Neural cell (in vitro differentiated cells): ENCODE results near the gene S100A16. TPM values are rescaled to one million over a fixed set of nuclear protein-coding genes. Genes with fewer than 3 reads are reported as not detected.

Experiments used
- H2AFZ ChIP-seq: fragments of 200-600, 300-800 bp; sonication (generic), shearing (Covaris generic); 2 replicates; pipeline ENCODE4 v1.6.0; 2014; ENCODE audit warnings: low read depth, mild to moderate bottlenecking, antibody characterized with exemption, low read length, moderate library complexity
- H3F3A ChIP-seq: fragments of 200-600 bp; shearing (Covaris generic); 2 replicates; pipeline ENCODE4 v1.6.1; 2016; ENCODE audit warnings: mild to moderate bottlenecking, moderate library complexity, mixed read lengths, antibody characterized with exemption, low read length; ENCODE audit not compliant: insufficient read depth, poor library complexity, severe bottlenecking
- H3K27ac ChIP-seq: fragments of 200-600, 300-800 bp; sonication (generic), shearing (Covaris generic); 2 replicates; pipeline ENCODE4 v1.5.1; 2014; ENCODE audit warnings: mild to moderate bottlenecking, low read length, moderate library complexity
- H3K27me3 ChIP-seq: fragments of 300-800, 200-600 bp; sonication (generic), shearing (Covaris generic); 2 replicates; pipeline ENCODE4 v1.6.0; 2014; ENCODE audit warnings: mild to moderate bottlenecking, low read depth, low read length, moderate library complexity; ENCODE audit not compliant: insufficient read depth
- H3K36me3 ChIP-seq: fragments of 300-800, 200-600 bp; sonication (generic), shearing (Covaris generic); 2 replicates; pipeline ENCODE4 v1.5.1; 2014; ENCODE audit warnings: mild to moderate bottlenecking, antibody characterized with exemption, low read length, moderate library complexity; ENCODE audit not compliant: insufficient read depth
- H3K4me2 ChIP-seq: fragments of 300-800, 200-600 bp; sonication (generic), shearing (Covaris generic); 2 replicates; pipeline ENCODE4 v1.6.0; 2014; ENCODE audit warnings: mild to moderate bottlenecking, low read length
- H3K4me3 ChIP-seq: fragments of 300-800, 200-600 bp; sonication (generic), shearing (Covaris generic); 2 replicates; pipeline ENCODE4 v1.5.1; 2014; ENCODE audit warnings: mild to moderate bottlenecking, low read length, moderate library complexity
- H3K79me2 ChIP-seq: fragments of 200-600 bp; shearing (Covaris generic); replicated peaks from 2 replicates; pipeline ENCODE4 v1.6.0; 2014; ENCODE audit warnings: mild to moderate bottlenecking, low read length, moderate library complexity; ENCODE audit not compliant: insufficient read depth
- H3K9ac ChIP-seq: fragments of 300-800, 200-600 bp; sonication (generic), shearing (Covaris generic); 2 replicates; pipeline ENCODE4 v1.6.1; 2016; ENCODE audit warnings: mild to moderate bottlenecking, low read length, mixed read lengths
- H3K9me2 ChIP-seq: fragments of 200-600 bp; shearing (Covaris generic); 2 replicates; pipeline ENCODE4 v1.6.1; 2016; ENCODE audit warnings: mild to moderate bottlenecking, low read length, mixed read lengths; ENCODE audit not compliant: insufficient read depth
- H3K9me3 ChIP-seq: fragments of 200-600, 300-800 bp; sonication (generic), shearing (Covaris generic); 2 replicates; pipeline ENCODE4 v1.6.1; 2016; ENCODE audit warnings: mild to moderate bottlenecking, mixed run types, low read length, moderate library complexity, mixed read lengths
- H4K20me1 ChIP-seq: fragments of 200-600 bp; shearing (Covaris generic); 2 replicates; pipeline ENCODE4 v1.6.1; 2016; ENCODE audit warnings: mild to moderate bottlenecking, mixed run types; ENCODE audit not compliant: insufficient read depth
- EP300 ChIP-seq: fragments of 450-650 bp; conservative IDR thresholded peaks from 2 replicates; pipeline ENCODE4 v1.6.1; 2014; ENCODE audit warnings: antibody characterized with exemption, mild to moderate bottlenecking, moderate library complexity; ENCODE audit not compliant: poor library complexity, severe bottlenecking
- EZH2 ChIP-seq: fragments of 200-600, 300-800 bp; shearing (Covaris generic), sonication (generic); IDR thresholded peaks from 2 replicates; pipeline ENCODE4 v1.6.1; 2014; ENCODE audit warnings: antibody characterized with exemption, low read length, borderline replicate concordance, mild to moderate bottlenecking; ENCODE audit not compliant: insufficient read depth, poor library complexity, severe bottlenecking
- MXI1 ChIP-seq: fragments of 450-650 bp; conservative IDR thresholded peaks from 2 replicates; pipeline ENCODE4 v1.6.1; 2014; ENCODE audit warnings: antibody characterized with exemption, mild to moderate bottlenecking; ENCODE audit not compliant: poor library complexity, severe bottlenecking
- RAD21 ChIP-seq: fragments of 450-650 bp; conservative IDR thresholded peaks from 2 replicates; pipeline ENCODE4 v1.6.1; 2014; ENCODE audit warnings: antibody characterized with exemption, mild to moderate bottlenecking, moderate library complexity
- SMC3 ChIP-seq: fragments of 450-650 bp; conservative IDR thresholded peaks from 2 replicates; pipeline ENCODE4 v1.6.1; 2014; ENCODE audit warnings: antibody characterized with exemption, mild to moderate bottlenecking, moderate library complexity; ENCODE audit not compliant: poor library complexity
- TAF1 ChIP-seq: IDR thresholded peaks from 2 replicates; pipeline ENCODE4 v1.6.1; 2012; ENCODE audit warnings: low read depth
- polyA plus RNA-seq: library from polyadenylated mRNA; depleted of rRNA; stranded (reverse); fragments of >200 nt; gene quantifications from 2 replicates; pipeline ENCODE4 v1.2.3, GENCODE V29; 2014
- TF ChIP-seq, protein P1 (sequence below): IDR thresholded peaks from 2 replicates; pipeline ENCODE4 v1.6.1; 2012; ENCODE audit warnings: borderline replicate concordance
- TF ChIP-seq, protein P2 (sequence below): fragments of 450-650 bp; IDR thresholded peaks from 2 replicates; pipeline ENCODE4 v1.5.1; 2014; ENCODE audit warnings: antibody characterized with exemption, mild to moderate bottlenecking, moderate library complexity; ENCODE audit not compliant: poor library complexity, severe bottlenecking

S100A16 gene
- polyA plus RNA-seq, 1 donor from 2014 or later = not detected

DNA sequence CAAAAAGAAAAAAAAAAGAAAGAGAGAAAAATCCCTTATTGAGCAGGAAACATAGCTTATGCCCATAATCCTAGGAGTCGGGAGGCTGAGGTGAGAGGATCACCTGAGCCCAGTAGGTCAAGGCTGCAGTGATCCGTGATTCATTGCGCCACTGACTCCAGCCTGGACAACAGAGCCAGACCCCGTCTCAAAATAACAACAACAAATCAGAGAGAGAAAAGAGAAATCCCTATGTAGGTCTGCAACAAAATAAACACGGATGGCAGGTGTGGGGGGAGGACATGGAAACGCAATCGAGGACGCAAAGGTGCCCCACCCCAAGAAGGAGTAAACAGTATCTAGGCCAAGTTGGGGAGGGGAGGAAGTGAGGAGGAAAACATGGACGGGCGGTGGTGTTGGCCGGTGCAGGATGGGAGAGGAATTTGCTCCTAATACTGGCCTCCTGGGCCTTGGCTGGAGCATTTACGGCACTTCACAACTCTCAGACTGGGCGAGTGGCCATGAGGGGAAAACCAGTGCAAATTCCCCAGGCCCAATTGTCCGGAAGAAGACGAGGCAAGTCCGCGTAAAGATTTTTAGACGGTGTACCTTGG lies 20.3 kb upstream of the S100A16 start:
- H3K4me2 ChIP-seq = no peak overlapping the region

DNA sequence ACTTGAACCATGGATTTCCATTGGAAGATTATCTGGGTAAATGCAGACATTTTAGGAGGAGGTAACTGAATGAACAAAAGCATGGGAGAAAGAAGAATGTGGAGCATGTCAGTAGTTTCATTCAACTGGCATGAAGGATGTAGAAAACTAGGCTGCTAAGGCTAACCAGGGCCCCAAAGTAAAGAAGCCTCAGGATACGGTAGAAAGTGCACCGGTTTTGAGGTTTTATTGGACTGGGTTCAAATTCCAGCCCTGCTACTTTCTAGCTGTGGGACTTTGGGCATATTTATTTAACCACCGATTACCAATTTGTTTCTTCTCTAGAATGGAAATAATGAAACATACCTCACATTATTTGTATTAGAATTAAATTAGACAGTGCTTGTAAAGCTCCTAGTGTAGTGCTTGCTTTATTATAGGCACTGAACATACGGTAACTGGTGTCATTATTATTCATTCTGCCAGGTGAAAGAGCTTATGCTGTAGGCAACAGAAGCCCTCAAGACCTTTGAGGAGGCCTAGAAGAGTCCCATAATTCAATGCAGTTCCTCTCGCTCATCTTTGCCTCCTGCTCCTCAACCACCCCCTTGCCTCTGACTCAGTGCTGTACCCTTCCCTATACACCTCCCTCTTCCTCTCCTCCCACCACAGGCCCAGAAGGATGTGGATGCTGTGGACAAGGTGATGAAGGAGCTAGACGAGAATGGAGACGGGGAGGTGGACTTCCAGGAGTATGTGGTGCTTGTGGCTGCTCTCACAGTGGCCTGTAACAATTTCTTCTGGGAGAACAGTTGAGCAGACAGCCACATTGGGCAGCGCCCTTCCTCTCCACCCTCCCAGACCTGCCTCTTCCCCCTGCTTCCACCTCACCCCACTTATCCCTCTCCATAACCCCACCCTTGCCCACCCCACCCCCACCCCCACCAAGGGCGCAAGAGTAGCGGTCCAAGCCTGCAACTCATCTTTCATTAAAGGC lies 18.4 kb upstream of the S100A16 start:
- H3K9ac ChIP-seq = no peak overlapping the region
- TF ChIP-seq RAD21 (no peak), EZH2 (no peak), MXI1 (no peak), TAF1 (no peak), EP300 (no peak)
- TF ChIP-seq, protein P1, sequence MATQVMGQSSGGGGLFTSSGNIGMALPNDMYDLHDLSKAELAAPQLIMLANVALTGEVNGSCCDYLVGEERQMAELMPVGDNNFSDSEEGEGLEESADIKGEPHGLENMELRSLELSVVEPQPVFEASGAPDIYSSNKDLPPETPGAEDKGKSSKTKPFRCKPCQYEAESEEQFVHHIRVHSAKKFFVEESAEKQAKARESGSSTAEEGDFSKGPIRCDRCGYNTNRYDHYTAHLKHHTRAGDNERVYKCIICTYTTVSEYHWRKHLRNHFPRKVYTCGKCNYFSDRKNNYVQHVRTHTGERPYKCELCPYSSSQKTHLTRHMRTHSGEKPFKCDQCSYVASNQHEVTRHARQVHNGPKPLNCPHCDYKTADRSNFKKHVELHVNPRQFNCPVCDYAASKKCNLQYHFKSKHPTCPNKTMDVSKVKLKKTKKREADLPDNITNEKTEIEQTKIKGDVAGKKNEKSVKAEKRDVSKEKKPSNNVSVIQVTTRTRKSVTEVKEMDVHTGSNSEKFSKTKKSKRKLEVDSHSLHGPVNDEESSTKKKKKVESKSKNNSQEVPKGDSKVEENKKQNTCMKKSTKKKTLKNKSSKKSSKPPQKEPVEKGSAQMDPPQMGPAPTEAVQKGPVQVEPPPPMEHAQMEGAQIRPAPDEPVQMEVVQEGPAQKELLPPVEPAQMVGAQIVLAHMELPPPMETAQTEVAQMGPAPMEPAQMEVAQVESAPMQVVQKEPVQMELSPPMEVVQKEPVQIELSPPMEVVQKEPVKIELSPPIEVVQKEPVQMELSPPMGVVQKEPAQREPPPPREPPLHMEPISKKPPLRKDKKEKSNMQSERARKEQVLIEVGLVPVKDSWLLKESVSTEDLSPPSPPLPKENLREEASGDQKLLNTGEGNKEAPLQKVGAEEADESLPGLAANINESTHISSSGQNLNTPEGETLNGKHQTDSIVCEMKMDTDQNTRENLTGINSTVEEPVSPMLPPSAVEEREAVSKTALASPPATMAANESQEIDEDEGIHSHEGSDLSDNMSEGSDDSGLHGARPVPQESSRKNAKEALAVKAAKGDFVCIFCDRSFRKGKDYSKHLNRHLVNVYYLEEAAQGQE = no peak
- no peak overlapping the region for H3K27ac ChIP-seq
- H2AFZ ChIP-seq = no peak overlapping the region
- H3K9me2 ChIP-seq = no peaks in the 10 kb centered on the region
- peaks cover under 1% of the 10 kb centered on the region for H3K36me3 ChIP-seq
- H3K4me3 ChIP-seq = no peak overlapping the region
- H3K9me3 ChIP-seq = no peaks in the 10 kb centered on the region
- no peaks in the 10 kb centered on the region for H3F3A ChIP-seq
- H3K27me3 ChIP-seq = no peaks in the 10 kb centered on the region
- no peak overlapping the region for H3K4me2 ChIP-seq
- no peaks in the 10 kb centered on the region for H4K20me1 ChIP-seq
- H3K79me2 ChIP-seq = peaks cover 23% of the 10 kb centered on the region

More for the DNA sequence above, 20.3 kb upstream of the S100A16 start:
- Histone ChIP-seq H4K20me1 (no peaks in the 10 kb centered on the region), H3K9me3 (no peaks in the 10 kb centered on the region), H3K9me2 (no peaks in the 10 kb centered on the region), H3K36me3 (peaks cover 8% of the 10 kb centered on the region), H3K27ac (no peak overlapping the region), H3K9ac (no peak overlapping the region), H3F3A (no peaks in the 10 kb centered on the region), H2AFZ (no peak overlapping the region), H3K79me2 (peaks cover 31% of the 10 kb centered on the region), H3K4me3 (peak overlapping the region; percentile 79), H3K27me3 (no peaks in the 10 kb centered on the region)
- no peak for TF ChIP-seq RAD21
- no peak for TF ChIP-seq SMC3
- TF ChIP-seq TAF1 = no peak
- TF ChIP-seq, protein P2, sequence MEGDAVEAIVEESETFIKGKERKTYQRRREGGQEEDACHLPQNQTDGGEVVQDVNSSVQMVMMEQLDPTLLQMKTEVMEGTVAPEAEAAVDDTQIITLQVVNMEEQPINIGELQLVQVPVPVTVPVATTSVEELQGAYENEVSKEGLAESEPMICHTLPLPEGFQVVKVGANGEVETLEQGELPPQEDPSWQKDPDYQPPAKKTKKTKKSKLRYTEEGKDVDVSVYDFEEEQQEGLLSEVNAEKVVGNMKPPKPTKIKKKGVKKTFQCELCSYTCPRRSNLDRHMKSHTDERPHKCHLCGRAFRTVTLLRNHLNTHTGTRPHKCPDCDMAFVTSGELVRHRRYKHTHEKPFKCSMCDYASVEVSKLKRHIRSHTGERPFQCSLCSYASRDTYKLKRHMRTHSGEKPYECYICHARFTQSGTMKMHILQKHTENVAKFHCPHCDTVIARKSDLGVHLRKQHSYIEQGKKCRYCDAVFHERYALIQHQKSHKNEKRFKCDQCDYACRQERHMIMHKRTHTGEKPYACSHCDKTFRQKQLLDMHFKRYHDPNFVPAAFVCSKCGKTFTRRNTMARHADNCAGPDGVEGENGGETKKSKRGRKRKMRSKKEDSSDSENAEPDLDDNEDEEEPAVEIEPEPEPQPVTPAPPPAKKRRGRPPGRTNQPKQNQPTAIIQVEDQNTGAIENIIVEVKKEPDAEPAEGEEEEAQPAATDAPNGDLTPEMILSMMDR = no peak
- no peak for TF ChIP-seq EZH2
